ENCODE data around the gene CEP128.

GRCh38 chr14:80504781-80505180 lies 436.8 kb downstream of the CEP128 start:
- TF ChIP-seq BHLHE40 (IDR thresholded peaks at IDR 0.05; ENCODE audit: borderline replicate concordance), result no peak
- no peak for TF ChIP-seq SUZ12 (IDR thresholded peaks at IDR 0.05)
- TF ChIP-seq NFRKB (IDR thresholded peaks at IDR 0.05), result no peak
- no peak for TF ChIP-seq ELF4 (IDR thresholded peaks at IDR 0.05)
- TF ChIP-seq FOXK2 (IDR thresholded peaks at IDR 0.05), result no peak
- TF ChIP-seq, protein P1, sequence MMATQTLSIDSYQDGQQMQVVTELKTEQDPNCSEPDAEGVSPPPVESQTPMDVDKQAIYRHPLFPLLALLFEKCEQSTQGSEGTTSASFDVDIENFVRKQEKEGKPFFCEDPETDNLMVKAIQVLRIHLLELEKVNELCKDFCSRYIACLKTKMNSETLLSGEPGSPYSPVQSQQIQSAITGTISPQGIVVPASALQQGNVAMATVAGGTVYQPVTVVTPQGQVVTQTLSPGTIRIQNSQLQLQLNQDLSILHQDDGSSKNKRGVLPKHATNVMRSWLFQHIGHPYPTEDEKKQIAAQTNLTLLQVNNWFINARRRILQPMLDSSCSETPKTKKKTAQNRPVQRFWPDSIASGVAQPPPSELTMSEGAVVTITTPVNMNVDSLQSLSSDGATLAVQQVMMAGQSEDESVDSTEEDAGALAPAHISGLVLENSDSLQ (IDR thresholded peaks at IDR 0.05), result no peak

Data from HEK293T (cell line).